HG03064 (cell line): ENCODE data around the gene CSTB.
A peak's percentile ranks its signal among the peaks of the same experiment; 100 is the strongest.

Source experiments
- ATAC-seq: cut with Tn5 transposase; IDR thresholded peaks from one replicate; pipeline ENCODE4 v1.9.1; 2021; ENCODE audit warnings: low read depth; ENCODE audit not compliant: unreplicated experiment

CSTB gene

DNA sequence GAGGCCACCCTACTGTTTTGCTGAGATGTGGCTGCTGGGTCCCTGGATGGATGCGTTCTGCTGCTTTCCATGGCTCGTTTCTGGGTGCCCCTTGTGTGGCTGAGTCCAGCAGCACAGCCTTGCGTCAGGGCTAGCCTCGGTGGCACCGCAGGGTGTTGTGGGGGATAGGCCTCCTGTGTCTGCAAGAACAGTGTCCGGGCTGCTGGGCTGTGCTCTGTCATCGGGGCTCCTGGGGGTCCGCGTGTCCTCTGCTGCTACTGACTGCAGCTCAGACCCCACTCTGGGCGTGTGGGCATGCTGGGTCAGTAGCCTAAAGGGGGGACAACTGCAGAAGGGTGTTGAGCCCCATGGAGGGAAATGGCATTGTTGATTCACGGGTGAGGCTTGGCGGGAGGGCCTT is 18.2 kb upstream of the CSTB start:
- ATAC-seq, result no peak

DNA sequence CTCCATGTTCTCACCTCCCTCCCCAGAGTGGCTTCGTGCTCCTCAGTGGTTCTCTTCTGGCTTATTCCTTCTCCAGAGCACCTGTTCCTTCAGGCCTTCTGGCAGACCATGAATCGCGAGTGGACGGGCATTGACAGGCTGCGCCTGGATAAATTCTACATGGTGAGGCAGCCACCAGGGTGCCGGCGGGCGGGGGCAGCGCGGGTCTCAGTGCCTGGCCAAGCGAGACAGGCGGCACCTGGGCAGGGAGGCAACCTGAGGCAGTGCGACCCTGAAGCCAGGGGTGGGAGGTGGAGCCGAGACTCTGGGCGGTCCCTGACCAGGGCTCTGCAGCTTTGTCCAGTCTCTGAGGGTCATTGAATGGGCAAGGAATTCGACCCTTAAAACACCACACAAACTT is 17.1 kb upstream of the CSTB start:
- ATAC-seq, result no peak

DNA sequence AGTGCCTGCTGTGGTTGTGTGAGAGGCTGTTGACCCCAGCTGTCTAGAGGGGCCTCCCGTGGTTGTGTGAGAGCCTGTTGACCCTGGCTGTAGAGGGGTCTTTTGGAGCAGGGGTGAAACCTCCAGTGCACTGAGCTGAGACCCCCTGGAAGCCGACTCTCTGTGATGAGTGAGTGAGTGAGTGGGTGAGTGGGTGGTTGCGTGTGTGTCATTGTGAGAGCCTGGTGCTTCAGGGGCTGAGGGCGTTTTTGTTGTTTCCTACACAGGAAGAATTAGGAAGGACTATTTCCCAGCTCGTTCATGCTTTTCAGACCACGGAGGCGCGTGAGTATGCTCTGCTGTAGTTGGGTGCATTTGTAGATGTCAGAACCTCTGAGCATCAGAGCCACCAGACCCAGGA is 16.3 kb upstream of the CSTB start:
- ATAC-seq, result no peak

DNA sequence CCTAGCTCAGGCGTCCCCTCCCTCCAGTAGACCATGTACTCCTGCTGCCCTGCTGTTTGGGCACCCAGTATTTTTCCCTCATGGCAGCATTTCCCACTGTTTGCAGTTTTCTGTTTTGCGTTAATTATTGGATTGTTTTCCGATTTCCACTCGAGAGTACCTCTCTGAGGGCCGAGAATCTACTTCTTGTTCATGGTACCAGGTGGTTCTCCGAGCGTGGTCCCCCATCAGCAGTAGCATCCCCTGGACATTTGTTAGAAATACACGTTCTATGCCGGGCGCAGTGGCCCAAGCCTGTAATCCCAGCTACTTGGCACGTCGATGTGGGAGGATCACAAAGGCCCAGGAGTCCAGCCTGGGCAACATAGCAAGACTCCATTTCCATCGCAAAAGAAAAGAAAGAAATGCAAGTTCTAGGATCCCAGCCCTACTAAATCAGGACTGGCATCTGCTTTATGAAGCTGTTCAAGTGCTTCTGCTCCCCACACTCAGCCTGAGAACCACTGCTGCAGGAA is 14.0 kb upstream of the CSTB start:
- no peak for ATAC-seq

DNA sequence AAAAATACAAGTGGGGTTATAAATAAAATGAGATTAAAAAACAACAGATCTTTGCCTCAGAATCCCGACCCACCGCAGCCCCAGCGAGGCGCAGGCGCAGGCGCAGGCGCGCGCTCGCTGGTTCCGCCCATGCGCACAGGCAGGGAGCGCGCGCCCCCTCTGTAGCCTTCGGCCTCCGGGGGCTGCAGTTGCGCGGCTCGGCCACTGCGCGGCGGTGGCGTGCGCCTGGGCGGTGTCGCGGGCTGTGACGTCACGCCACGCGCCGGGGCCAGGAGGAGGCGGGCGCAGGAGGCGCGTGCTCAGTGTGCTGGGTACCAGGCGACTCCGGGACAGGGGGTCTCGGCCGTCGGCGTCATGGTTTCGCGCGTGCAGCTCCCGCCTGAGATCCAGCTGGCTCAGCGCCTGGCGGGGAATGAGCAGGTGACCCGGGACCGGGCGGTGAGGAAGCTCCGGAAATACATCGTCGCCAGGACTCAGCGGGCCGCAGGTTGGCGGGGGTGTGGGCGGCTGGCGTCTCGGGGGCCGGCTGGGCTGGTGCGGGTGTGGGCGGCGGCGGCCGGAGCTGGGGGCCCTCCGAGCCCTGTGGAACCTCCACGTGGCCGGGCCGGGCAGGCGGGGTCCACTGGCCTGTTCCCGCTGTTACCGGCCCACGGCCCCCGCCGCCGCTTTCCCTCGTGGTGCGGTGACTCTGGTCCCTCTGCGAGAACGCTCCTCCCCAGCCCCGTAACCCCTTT is 13.3 kb upstream of the CSTB start, which contains the start of gene RRP1:
TSS of gene RRP1 (plus strand) at position 302 of the 734 bp plus-strand sequence. CDS start at position 355, 53 bp downstream.
- ATAC-seq, result peak; percentile 74

DNA sequence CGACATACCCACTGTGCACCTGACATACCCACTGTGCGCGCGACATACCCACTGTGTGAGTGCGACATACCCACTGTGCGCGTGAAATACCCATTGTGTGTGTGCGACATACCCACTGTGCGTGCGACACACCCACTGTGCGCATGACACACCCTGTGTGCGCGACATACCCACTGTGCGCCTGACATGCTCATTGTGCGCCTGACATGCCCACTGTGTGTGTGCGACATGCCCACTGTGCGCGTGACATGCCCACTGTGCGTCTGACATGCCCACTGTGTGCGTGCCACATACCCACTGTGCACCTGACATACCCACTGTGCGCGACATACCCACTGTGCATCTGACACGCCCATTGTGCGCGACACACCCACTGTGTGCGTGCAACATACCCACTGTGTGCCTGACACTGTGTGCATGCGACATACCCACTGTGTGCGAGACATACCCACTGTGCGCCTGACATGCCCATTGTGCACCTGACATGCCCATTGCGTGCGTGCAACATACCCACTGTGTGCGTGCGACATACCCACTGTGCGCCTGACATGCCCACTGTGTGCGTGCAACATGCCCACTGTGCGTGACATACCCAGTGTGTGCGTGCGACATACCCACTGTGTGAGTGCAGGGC is 10.8 kb upstream of the CSTB start:
- ATAC-seq, result no peak

DNA sequence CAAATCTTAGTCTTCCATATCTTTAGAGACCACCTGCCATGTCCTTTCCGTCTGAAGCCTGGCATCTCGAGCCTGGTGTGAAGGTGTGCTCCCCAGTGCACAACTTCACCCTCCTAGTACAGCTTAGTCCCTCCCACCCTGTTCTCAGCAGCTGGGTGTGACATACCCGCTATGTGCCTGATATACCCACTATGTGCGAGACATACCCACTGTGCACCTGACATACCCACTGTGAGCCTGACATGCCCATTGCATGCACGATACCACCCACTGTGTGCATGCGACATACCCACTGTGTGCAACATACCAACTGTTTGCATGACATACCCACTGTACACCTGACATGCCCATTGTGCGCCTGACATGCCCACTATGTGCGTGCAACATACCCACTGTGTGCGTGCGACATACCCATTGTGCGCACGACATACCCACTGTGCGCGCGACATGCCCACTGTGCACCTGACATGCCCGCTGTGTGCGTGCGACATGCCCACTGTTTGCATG is 10.2 kb upstream of the CSTB start:
- no peak for ATAC-seq

DNA sequence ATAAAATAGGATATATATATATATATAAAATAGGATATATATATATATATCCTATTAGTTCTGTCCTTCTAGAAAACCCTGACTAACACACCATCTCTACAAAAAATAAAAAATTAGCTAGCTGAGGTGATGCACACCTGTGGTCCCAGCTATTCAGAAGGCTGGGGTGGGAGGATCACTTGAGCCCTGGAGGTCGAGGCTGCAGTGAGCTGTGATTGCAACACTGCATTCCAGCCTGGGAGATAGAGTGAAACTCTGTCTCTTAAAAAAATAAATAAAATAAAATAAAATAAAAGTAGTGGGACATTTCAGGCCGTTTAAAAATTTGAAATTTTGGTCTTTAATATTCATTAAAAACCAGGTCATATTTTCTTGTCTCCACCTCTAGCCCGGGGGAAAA is 9.0 kb upstream of the CSTB start:
- ATAC-seq, result no peak

DNA sequence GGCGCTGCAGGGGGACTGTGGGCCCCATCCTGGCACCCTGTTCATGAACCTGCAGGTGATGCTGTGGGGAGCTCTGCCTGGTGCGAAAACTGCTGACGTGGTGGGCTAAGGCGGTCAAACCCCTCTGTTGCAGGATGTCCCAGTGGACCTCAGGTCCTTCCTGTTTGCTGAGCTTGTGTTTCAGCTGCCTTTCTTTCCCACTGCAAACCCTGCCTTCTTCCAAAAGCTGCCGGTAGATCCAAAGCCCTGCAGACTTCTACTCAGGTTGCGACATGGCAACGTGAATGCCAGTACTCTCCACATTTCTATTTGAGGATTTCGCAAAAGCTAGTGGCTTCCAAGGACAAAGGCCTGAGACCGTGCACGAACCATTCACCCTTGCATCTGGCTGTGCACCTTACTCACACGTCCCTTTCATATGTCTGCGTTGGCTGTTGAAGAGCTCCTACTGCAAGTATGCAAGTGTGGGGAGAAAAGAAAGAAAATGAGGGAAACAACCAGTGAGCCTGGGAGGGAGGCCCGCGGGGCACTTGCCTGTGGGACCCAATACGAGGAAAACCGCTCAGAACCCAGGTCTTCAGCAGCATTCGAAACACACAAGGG is 7.1 kb upstream of the CSTB start:
- ATAC-seq, result no peak

DNA sequence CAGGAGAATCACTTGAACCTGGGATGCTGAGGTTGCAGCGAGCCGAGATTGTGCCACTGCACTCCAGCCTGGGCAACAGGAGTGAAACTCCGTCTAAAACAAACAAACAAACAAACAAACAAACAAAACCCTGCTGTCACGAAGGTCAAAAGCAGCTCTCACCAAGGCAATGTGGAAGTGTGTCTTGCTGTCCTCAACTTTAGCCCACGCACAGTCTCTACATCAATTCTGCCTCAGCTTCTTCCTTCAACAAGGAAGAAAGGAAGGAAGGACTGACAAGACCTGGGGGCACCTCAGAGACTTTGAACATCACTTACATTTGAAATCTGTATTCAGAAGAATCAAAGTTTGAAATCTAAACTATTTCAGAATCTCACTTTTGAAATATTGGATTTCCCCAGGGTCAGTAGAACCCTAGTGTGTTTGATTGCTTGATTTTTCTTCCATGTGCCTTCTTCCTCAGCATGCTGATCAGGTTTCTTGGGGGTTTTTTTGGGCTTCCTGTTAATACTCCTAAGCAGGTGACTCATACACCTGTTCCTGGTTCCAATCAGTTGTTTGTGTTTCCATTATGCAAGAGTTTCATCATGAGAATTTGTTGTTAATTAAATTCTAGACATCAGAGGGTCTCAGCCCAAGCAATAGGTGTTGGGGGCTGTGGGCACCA is 6.5 kb upstream of the CSTB start:
- no peak for ATAC-seq

DNA sequence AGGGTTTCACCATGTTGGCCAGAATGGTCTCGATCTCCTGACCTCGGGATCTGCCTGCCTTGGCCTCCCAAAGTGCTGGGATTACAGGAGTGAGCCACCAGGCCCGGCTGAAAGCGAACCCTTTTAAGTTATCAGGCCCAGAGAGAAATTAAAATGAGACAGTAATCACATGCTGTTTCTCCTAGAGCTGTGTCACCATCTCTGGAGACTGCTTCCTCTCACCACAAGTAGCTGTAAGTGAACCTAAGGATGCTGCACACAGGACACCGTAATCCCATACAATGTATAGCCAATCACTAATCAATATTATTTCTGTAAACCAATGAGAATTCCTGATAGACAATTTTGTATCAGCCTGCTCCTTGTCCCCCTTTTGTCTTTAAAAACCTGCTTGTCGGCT is 5.7 kb upstream of the CSTB start:
- no peak for ATAC-seq

DNA sequence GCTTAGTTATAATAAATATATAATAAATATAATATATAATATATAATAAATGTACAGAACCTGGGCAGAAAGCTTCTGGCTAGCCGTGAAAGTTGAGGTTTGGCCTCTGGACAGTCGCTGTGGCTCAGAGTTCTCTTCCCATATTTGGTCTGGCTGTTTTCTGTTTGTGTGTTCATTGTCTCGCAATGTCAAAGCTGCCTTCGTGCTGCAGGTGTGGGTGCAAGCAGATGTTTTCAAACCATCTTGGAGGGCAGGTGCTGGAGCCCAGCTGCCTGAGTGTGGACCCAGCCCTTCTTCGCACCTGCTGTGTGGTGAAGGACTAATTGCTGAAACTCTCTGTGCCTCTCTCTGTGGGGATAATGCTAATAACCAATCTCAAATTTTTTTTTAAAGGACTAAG is 3.6 kb upstream of the CSTB start:
- ATAC-seq, result no peak

DNA sequence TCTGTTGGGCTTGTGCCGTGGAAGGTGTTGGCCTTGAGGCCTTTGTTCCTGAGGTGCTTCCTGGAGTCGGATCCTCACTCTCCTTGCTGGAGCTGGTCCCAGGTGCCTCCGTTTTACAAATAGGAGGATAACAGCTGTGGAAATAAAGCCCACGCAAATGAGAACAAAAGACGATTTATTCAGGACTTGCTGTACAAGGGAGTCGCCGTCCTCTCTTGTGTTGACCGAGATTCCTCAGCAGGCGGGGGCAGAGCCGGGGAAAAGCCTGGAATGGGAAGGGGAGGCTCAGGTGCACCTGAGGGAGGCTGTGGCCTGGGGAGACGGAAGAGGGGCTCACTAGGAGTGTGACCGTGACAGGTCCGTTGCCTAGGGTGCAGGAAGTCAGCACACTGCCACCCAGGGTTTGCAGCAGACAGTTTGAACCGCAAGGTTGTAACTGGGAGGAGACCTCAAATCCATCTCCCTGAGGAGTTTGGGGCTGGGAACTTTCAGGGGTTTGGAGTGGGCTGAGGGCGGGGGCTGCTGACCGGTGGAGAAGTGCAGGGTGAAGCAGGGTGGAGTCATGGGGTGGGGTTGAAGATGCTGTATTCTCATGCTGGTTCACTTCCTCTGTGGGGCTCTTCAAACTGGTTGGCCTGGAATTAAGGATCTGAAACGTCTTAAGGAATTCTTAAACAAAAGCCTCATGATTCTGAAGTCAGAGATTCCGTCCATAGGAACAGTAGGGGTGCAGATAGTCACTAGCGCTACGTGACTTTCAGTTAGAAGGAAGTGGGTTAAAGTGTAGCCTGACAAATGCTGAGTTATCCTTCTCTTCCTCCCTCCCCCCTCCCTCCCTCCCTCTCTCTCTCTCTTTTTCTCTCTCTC is 2.6 kb upstream of the CSTB start:
- ATAC-seq, result no peak

DNA sequence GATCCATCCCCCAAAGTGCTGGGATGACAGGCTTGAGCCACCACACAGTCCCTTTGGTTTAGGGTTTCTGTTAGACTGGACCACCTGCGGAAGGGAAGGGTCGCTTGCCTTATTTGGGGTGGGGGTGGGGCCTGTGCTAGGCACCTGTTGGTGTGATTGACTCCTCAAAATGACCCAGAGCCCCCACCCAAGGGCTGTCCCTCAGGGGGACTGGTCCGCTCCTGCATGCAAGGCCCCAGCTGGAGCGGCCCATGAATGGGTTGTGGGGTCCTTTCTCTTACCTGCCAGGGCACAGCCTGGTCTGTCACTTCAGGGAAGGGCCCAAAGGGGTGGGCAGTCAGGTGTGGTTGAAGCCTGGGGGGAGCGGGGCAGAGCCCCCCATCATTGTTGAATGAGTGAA is 1.8 kb upstream of the CSTB start:
- no peak for ATAC-seq

DNA sequence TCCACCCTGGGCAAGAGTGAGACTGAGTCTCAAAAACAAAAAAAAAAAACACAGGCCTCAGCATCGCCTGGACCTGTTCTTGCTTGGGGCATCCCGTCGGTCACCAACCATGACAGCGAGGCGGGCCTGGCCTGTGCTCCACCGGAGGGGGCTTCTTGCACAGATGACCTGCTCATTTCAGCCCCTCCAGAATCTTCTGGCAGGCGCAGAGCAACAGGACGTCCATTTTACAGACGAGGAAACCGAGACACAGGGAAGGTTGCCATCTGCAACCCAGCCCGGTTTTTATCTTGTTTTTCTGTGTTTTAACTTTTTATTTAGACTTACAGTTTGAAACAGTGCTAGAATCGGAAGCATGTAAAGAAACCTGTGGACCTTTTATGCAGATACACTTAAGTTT is 918 bp downstream of the CSTB start:
- no peak for ATAC-seq

DNA sequence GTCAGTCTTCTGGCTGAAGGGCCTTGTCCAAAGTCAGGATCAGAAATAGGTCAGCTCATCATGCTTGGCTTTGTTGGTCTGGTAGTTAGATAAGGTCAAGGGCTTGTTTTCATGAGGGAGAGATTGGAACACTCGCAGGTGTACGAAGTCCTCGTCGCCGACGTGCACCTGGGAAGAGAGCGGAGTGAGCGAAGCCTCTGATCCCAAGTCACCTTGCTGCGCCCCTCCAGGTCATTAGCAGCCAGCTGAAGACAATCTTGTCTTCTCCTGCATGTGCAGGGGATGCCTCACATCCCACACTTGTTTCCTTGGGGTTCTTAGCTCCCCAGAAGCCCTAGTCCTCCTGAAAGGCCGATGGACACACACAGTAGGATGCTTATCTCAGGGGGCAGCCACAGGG is 1.9 kb downstream of the CSTB start:
- no peak for ATAC-seq

DNA sequence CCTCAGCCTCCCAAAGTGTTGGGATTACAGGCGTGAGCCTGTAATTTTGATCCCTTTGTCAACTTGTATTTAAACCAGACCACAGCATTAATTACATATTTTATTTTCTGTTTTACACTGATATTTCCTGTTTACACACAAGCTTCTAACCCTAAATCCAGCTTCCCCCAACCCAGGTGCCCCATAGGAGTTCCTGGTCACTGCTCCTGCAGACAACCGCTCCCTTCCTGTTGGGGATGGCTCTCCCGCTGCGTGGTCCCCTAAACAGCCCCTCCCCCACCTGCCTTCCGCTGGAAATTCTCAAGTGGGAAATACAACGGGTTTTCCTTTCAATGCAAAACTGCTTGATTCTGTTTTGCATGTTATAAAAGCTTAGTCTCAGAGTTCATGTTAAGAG is 3.7 kb downstream of the CSTB start:
- ATAC-seq, result no peak

DNA sequence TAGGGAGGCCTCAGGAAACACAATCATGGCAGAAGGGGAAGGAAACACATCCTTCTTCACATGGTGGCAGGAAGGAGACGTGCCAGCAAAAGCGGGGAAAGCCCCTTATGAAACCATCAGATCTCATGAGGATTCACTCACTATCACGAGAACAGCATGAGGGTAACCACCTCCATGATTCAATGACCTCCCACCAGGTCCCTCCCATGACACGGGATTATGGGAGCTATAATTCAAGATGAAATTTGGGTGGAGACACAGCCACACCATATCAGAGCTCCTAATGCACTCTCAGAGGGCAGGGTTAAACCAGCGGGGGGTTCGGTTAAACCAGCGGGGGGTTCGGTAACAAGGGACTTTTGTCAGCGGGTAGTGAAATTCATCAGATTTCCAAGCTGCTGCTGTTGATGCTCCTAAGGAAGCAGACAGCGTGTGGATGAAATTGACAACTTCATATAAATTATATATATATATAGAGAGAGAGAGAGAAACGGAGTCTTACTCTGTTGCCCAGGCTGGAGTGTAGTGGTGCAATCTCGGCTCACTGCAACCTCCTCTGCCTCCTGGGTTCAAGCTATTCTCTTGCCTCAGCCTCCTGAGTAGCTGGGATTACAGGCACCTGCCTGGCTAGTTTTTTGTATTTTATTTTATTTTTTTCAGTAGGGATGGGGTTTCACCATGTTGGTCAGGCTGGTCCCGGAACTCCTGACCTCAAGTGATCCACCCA is 4.2 kb downstream of the CSTB start:
- ATAC-seq, result no peak

DNA sequence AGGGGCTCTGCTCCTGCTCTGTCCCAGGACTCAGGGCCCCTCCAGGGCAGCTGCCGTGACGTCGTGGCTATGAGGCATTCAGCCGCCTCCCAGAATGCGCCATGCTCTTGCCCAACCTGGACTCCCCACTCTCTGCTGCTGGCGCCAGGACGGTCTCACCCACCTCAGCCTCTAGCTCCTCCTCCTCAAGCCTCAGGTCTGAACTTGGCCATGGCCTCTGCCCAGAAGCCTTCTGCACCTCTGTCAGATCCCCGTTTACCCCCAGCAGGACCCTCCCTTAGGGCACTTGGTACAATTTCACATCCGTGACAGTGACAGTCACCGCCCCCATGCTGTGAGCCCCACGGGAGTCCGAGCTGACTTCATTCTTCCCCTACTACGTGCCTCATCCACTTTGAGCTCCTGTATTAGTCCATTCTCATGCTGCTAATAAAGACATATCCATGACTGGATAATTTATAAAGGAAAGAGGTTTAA is 4.9 kb downstream of the CSTB start:
- no peak for ATAC-seq
